Smooth muscle cell of the pulmonary artery (primary cell): ENCODE data around the gene SDHAF1. TPM values are rescaled to one million over a fixed set of nuclear protein-coding genes. Genes with fewer than 3 reads are reported as not detected.

ENCODE experiments used
- total RNA-seq: library from RNA; depleted of rRNA; stranded (reverse); fragments of >200 nt; gene quantifications from 2 replicates; pipeline ENCODE4 v1.2.3, GENCODE V29; 2014

Gene SDHAF1, protein sequence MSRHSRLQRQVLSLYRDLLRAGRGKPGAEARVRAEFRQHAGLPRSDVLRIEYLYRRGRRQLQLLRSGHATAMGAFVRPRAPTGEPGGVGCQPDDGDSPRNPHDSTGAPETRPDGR
- 7.7 and 8.0 TPM in 2 replicates for total RNA-seq

DNA sequence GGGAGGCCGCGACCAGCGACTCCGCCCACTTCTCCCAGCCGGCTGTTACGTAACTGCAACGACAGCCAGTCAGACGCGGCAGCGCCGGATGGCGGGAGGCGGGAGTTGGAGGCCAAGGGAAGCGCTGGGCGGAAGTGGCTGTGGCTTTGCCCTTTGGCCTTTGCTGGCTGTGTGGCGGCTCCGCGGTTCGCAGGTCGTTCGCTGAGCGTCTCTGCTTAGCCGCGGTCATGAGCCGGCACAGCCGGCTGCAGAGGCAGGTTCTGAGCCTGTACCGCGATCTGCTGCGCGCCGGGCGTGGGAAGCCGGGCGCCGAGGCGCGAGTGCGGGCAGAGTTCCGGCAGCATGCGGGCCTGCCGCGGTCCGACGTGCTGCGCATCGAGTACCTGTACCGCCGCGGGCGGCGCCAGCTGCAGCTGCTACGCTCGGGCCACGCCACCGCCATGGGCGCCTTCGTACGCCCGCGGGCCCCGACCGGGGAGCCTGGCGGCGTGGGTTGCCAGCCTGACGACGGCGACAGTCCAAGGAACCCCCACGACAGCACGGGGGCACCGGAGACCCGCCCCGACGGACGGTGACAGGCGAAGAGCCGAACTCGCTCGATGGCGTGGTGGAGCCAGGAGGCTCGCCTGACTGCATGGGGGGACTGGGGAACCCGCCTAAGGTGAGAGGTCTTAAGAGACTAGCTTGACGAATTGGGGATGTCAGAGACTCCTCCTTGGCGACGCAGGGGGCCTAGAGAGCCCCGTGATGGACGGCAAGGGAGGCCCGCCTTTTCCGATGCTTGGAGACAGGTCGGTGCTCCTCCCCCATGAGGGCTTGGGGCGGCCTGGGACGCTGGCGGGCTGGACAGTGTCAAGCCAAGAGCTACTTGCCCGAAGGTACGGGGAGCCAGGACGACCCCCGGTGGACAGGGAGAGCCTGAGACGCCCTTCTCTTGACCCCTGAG, at the start of gene SDHAF1:
Gene SDHAF1 (plus strand): TSS at position 141 of the 946 bp plus-strand sequence. CDS start 87 bp downstream, at position 228.

DNA sequence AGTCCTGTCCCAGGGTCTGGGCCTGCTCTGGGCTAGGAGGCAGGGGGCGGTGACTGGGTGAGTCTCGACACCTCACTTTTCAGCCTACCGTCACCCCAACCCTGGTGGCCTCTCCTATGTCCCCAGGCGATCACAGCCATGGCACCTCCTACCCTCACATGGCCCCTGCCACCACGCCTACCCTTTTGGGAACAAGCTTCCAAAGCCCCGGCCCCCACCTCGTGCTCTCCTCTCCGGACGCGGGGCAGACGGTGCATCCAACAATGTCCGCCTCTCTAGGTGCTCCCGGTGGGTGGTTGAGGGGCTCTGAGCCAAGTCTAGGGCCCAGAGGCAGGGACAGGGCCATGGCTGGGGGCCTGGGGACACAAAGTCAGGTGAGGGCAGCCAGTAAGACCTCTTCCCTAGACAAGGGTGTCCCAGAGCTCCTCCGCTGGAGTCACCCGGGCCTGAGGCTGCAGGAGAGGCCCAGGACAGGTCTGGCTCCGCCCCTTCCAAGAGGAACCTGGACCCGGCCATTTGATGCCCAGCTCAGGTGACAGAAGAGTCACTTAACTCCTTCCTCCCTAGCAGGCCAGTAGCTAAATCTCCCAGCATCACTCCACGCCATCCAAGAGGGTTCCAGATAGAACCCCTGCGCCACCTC, 13.5 kb downstream of the SDHAF1 start, which contains the start of gene SYNE4:
Gene SYNE4 (minus strand): TSS at position 478 of the 643 bp plus-strand sequence. CDS start 132 bp downstream, at position 346.

DNA sequence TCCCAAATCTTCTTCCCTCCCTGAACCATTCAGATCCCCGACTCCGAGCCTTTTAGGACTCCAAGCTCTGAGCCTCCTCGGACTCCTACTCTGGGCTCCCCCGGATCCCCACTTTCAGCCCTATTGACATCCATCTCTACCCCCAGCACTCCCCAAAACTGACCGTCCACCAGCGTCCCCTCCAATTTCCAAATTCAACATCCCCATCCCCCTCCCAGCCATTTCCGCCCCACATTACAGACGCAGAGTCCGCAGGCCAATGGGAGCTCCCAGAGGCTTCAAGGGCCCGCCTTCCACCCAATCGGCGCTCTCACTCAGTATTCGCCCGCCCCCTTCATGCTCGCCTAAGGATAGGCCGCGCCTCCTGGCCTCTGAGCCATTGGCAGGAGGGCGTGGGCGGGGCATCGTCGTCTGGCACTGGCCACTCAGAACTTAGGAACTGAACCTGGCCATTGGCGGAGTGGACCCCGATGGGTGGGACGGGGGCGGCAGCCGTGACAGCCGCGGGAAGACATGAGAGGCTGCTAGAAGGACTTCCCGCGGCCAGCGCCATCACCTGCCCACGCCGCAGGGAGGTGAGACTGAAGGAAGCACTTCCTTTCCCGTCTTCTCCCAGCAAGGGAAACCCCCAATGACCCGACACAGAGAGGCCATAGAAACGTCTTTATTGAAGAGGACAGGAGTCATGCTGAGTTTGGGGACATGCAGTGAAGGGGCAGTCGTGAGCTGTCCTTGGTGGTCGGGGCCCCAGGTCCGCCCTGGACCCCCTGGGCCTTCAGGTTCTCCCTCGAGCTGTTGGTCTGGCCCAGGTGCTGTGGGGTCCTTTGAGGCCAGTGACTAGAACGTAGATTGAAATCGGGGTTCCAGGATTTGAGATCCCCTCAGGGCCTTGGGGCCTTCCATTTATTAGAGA, 19.3 kb downstream of the SDHAF1 start, which contains the start of gene ALKBH6:
Gene ALKBH6 (minus strand): TSS at position 202 of the 913 bp plus-strand sequence. CDS start 816 bp downstream, outside the sequence.

DNA sequence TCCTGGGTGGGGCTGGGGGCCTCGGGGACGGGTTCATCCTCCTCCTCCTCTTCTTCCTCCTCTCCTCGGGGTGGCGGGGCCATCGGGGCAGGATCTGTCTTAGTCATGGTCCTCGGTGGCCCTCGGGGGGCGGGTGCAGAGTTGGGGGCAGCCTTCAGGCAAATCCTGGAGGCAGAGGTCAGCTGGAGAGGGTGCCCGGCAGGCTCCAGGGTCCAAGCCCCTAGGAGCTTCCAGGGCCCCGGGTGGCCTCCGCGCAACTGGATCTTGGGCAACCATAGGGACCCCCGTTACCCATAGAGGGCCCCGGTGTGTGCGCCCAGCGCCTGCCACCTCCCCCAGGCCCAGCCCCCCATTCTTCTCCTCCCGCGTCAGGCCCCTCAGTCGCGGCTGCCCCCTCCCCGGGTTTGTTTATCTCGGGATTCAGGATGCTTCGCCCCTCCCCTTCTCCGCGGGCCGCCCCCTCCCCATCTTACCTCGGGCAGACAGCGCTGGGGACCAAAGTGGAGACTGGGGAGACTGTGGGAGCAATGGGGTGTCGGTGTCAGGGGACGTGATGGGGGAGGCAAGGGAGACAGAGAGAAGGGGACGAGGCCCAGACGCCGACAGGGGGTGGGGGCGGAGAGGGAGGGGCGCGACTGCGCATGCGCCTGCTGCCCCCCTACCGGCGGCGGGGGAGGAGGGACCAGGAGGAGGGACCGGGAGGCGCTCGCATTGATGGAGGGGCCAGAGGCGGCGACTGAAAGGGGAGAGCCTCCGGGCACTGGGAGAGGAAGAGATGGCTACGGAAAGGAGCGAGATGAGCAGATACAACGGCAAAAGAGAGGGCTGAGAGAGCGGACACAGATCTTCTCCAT, 37.5 kb downstream of the SDHAF1 start, which contains the start of gene CLIP3:
Gene CLIP3 (minus strand): TSS at position 623 of the 854 bp plus-strand sequence. CDS start 516 bp downstream, at position 107.

Other genes with a start within 250 kb of the SDHAF1 start
- gene U2AF1L4, start 249.8 kb upstream of the SDHAF1 start, total RNA-seq = 6.1 and 8.9 TPM in 2 replicates
- gene PSENEN, start 249.5 kb upstream of the SDHAF1 start, total RNA-seq = 12.4 and 17.2 TPM in 2 replicates
- gene LIN37, start 246.6 kb upstream of the SDHAF1 start, total RNA-seq = 9.0 and 10.0 TPM in 2 replicates
- 106 and 161 TPM in 2 replicates for gene HSPB6, start 238.2 kb upstream of the SDHAF1 start, total RNA-seq
- gene PROSER3, start 237.0 kb upstream of the SDHAF1 start, total RNA-seq = 5.4 and 6.3 TPM in 2 replicates
- 3.1 and 5.5 TPM in 2 replicates for gene ARHGAP33, start 219.6 kb upstream of the SDHAF1 start, total RNA-seq
- not detected in 2 replicates for gene PRODH2, start 182.3 kb upstream of the SDHAF1 start, total RNA-seq
- gene NPHS1, start 142.7 kb upstream of the SDHAF1 start, total RNA-seq = not detected in 2 replicates
- gene KIRREL2, start 138.3 kb upstream of the SDHAF1 start, total RNA-seq = not detected in 2 replicates
- gene APLP1, start 126.6 kb upstream of the SDHAF1 start, total RNA-seq = 23.2 and 28.9 TPM in 2 replicates
- gene NFKBID, start 94.6 kb upstream of the SDHAF1 start, total RNA-seq = 2.5 and 5.2 TPM in 2 replicates
- 0.46 and 1.2 TPM in 2 replicates for gene HCST, start 92.7 kb upstream of the SDHAF1 start, total RNA-seq
- gene TYROBP, start 86.9 kb upstream of the SDHAF1 start, total RNA-seq = not detected in 2 replicates
- 5.1 and 7.1 TPM in 2 replicates for gene LRFN3, start 58.8 kb upstream of the SDHAF1 start, total RNA-seq
- 0.13 and 0.20 TPM in 2 replicates for gene SYNE4, start 13.6 kb downstream of the SDHAF1 start, total RNA-seq
- 12.6 and 18.2 TPM in 2 replicates for gene ALKBH6, start 19.0 kb downstream of the SDHAF1 start, total RNA-seq
- 31.5 and 42.9 TPM in 2 replicates for gene CLIP3, start 37.7 kb downstream of the SDHAF1 start, total RNA-seq
- gene THAP8, start 59.1 kb downstream of the SDHAF1 start, total RNA-seq = 3.3 and 5.5 TPM in 2 replicates
- gene WDR62, start 59.7 kb downstream of the SDHAF1 start, total RNA-seq = 1.7 and 2.3 TPM in 2 replicates
- not detected in 2 replicates for gene OVOL3, start 116.0 kb downstream of the SDHAF1 start, total RNA-seq
- gene POLR2I, start 119.7 kb downstream of the SDHAF1 start, total RNA-seq = 65.5 and 83.0 TPM in 2 replicates
- gene TBCB, start 120.3 kb downstream of the SDHAF1 start, total RNA-seq = 172 and 201 TPM in 2 replicates
- 461 and 505 TPM in 2 replicates for gene CAPNS1, start 144.9 kb downstream of the SDHAF1 start, total RNA-seq
- 13.2 and 34.2 TPM in 2 replicates for gene COX7A1, start 157.3 kb downstream of the SDHAF1 start, total RNA-seq
- gene ZNF565, start 219.5 kb downstream of the SDHAF1 start, total RNA-seq = 7.5 and 8.0 TPM in 2 replicates
- gene ZNF146, start 219.9 kb downstream of the SDHAF1 start, total RNA-seq = 64.4 and 67.2 TPM in 2 replicates